Mononuclear cell (primary cell): ENCODE measurements around the gene GTF2H2C. TPM values are rescaled to one million over a fixed set of nuclear protein-coding genes. Genes with fewer than 3 reads are reported as not detected.
"Not testable (repeated sequence)": the region's sequence is repeated elsewhere in the genome, so short reads cannot be mapped to it uniquely, and the experiment has no call there.

Experiments
- H3K27me3 ChIP-seq: 2 replicates; pipeline ENCODE4 v1.6.0; 2011; ENCODE audit warnings: low read length, control low read depth; ENCODE audit not compliant: insufficient read depth
- H3K4me1 ChIP-seq: 2 replicates; pipeline ENCODE4 v1.5.1; 2011; ENCODE audit warnings: mild to moderate bottlenecking, low read length, control low read depth; ENCODE audit not compliant: insufficient read depth
- H3K4me3 ChIP-seq: 2 replicates; pipeline ENCODE4 v1.5.1; 2011; ENCODE audit warnings: mild to moderate bottlenecking, low read length, moderate library complexity
- H3K9me3 ChIP-seq: 2 replicates; pipeline ENCODE4 v1.5.1; 2011; ENCODE audit warnings: low read depth, mild to moderate bottlenecking, control low read depth, low read length
- total RNA-seq: library from RNA; depleted of rRNA; stranded (reverse); fragments of >200 nt; gene quantifications from one replicate; pipeline ENCODE4 v1.2.3, GENCODE V29; 2012

GTF2H2C gene
- total RNA-seq, 1 donor: 15.3 TPM

DNA sequence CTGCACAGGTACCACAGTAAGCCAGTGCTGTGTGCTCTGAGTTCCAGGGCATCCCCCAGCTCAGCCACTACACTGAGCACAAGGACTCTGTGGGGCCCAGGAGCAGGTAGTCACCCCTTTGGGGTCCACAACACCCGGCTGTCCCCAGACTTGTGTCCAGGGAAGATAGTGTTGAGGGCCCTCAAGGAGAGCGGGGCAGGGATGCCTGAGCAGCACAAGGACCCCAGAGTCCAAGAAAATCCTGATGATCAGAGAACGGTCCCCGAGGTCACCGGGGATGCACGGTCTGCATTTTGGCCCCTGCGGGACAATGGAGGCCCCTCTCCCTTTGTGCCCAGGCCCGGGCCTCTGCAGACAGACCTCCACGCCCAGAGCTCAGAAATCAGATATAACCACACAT, 71.9 kb downstream of the GTF2H2C start:
- not testable (repeated sequence) for H3K4me1 ChIP-seq, H3K4me3 ChIP-seq, H3K27me3 ChIP-seq

More for the DNA sequence above, 71.9 kb downstream of the GTF2H2C start:
- H3K9me3 ChIP-seq: not testable (repeated sequence)

Other genes with a start within 250 kb of the GTF2H2C start
- 4.6 TPM for gene CCDC125, start 227.4 kb upstream of the GTF2H2C start, total RNA-seq
- 19.0 TPM for gene AK6, start 190.7 kb upstream of the GTF2H2C start, total RNA-seq
- gene TAF9, start 190.7 kb upstream of the GTF2H2C start, total RNA-seq: 63.2 TPM
- 14.3 TPM for gene RAD17, start 190.4 kb upstream of the GTF2H2C start, total RNA-seq
- 0.10 TPM for gene MARVELD2, start 145.1 kb upstream of the GTF2H2C start, total RNA-seq
- gene OCLN, start 67.4 kb upstream of the GTF2H2C start, total RNA-seq: 0.10 TPM